ENCODE results near the gene LRCH2.
"Not testable (repeated sequence)": the region's sequence is repeated elsewhere in the genome, so short reads cannot be mapped to it uniquely, and the experiment has no call there.

Gene LRCH2, protein sequence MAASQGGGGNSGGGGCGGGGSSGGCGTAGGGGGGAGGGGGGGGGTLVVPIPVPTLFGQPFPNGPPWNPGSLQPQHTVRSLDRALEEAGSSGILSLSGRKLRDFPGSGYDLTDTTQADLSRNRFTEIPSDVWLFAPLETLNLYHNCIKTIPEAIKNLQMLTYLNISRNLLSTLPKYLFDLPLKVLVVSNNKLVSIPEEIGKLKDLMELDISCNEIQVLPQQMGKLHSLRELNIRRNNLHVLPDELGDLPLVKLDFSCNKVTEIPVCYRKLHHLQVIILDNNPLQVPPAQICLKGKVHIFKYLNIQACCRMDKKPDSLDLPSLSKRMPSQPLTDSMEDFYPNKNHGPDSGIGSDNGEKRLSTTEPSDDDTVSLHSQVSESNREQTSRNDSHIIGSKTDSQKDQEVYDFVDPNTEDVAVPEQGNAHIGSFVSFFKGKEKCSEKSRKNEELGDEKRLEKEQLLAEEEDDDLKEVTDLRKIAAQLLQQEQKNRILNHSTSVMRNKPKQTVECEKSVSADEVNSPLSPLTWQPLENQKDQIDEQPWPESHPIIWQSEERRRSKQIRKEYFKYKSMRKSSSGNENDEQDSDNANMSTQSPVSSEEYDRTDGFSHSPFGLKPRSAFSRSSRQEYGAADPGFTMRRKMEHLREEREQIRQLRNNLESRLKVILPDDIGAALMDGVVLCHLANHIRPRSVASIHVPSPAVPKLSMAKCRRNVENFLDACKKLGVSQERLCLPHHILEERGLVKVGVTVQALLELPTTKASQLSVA

DNA sequence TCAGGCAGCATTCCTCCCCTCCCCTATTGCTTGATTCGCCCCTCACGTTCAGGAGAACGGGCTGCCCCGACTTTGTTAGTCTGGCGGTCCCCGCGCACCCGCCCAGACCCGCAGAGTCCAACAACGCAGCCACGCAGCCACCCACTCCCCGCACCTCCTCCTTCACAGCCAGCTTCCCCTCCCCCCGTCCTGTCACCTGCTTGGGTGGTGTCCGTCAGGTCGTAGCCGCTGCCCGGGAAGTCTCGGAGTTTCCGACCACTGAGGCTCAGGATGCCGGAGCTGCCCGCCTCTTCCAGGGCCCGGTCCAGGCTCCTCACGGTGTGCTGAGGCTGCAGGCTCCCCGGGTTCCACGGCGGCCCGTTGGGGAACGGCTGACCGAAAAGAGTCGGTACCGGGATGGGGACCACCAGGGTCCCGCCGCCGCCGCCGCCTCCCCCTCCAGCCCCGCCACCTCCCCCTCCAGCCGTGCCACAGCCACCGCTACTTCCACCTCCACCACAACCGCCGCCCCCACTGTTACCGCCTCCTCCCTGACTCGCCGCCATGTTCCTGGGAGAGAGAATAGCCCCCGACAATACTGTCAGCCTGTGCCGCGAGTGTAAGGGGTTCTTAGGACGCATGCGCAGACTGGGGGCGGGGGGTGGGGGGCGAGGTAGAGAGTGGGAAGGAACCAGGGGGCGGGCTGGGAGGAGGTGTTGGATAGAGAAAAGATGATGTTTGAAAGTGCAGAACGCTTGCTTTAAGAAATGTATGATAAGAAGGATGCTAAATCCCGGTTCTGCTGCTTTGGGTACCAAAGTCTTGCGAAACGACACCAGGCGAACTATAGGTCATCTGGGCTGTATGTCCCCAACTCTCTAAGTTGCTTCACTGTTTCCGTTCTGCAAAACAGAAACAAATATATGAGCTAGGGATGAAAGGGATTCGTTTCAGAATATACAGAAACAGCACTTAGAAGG is at the start of gene LRCH2:
Gene LRCH2 (minus strand): TSS at position 600 of the 959 bp plus-strand sequence. CDS start 55 bp downstream, at position 545.
- DNase-seq (ENCODE audit: insufficient read length, low spot score) (no peak), FAIRE-seq (no peak)

DNA sequence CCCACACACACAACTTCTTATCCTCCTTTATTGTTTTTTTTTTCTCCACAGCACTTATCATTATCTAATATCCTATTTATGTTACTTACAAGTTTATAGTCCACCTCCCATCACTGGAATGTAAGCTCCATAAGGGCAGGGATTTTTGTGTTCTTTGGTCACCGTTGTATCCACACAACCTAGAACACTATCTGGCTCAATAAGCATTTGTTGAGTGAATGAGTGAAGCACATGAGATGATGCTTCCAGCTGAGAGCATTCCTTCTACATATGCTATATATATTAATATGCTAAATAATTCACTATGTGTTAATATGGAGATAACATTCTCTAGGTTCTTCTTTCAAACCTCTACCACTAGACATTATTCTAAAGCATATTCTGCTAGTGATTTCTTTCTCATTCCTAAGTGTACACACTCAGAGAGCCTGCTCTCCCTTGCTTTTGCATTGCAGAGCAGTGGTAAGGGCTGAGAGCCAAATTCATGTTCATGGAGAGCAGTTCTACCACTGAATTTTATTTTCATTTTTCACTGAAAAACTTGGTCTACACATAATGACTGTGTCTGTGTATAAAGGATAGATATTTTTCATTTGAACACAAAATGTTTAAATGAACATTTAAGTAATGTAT is 35.3 kb upstream of the LRCH2 start:
- DNase-seq (ENCODE audit: insufficient read length, low spot score) (no peak), FAIRE-seq (no peak)

DNA sequence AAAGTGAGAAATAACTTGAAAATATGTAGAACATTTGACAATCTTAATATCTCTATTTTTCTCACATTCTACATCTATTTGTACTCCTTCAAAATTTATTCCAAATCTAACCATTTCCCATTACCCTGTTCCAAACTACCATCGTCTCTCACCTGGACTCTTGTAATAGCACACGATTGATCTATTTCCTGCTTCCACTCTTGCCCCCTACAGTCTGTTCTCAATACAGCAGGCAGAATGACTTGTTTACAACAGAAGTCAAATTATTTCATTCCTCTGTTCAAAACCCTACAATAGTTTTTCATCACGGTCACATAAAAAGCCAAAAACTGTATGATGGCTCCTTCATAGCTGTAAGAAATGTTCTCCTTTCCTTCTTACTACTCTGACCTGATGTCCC is 34.5 kb upstream of the LRCH2 start:
- no peak for DNase-seq (ENCODE audit: insufficient read length, low spot score)
- no peak for FAIRE-seq

DNA sequence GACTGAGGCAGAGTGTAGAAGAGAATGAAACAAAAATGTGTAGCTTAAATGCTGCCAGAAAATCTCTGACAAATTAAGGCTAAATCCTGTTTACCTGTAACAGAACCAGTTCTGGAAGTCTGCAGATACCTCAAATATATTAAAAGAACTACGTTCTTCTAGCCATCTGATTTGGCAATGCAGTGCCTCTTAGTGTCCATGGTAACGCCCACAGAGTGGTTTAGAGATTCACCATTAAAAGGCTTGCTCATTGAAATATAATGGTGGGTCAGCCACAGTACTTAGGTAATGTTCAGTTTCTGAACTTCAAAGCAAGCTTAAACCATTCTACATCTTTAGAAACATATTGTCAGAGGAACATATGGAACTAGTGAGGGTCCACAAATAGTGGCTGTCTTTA is 32.4 kb upstream of the LRCH2 start:
- DNase-seq (ENCODE audit: insufficient read length, low spot score) (no peak), FAIRE-seq (no peak)

DNA sequence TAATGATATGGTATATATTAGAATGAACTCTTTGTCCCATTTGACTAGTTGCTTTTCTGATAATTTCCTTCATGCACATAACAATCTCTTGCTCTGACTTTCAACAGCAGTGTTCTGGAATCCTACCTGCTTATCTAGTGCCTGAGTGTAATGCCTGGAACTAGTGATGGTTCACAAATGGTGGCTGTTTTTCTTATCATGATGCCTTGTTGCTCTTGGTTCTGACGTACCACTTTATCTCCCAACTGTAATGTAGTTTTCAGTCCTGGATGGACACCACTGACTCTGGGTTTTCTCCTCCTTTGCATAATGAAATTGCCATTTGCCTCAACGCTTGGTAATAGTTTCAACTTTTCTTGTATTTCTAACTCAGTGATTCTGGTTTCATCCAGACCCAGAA is 30.1 kb upstream of the LRCH2 start:
- FAIRE-seq (no peak), DNase-seq (ENCODE audit: insufficient read length, low spot score) (no peak)

DNA sequence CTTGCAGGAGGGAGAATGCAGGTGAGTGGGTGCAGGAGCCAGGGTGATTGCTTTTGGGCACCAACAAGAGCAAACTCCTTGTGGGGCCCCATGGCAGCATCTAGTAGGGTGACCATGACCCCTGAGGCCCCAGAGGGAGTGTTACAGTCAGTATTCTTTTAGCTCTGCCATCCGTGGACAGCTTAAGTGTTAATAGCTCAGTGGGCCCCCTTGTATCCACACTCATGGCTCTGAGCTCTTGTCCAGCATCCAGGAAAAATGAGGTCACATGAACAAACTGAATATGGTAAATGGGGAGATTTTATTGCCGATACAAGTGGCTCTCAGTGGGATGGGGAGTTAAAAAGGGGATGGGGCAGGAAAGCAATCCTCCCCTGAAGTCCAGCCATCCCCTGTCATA is 27.3 kb upstream of the LRCH2 start:
- DNase-seq (ENCODE audit: insufficient read length, low spot score) (no peak), FAIRE-seq (no peak)

DNA sequence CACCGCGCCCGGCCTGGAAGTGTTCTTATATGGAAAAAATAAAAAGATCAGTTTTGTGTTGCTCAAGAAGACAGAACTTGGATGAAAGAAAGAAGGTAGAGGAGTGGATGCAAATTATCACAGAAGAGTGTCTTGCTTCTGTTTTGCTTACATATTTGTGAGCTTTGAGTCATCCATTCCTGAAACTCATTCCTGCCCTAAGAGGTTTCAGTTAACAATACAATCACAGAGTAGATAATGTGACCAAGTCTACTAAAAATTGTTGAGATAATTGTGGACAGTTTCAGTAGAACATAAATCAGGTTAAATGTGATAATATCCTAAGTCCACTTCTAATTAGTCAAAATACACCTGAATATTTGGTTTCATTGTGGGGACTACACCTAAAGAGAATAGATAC is 26.4 kb upstream of the LRCH2 start:
- DNase-seq (ENCODE audit: insufficient read length, low spot score) = no peak

DNA sequence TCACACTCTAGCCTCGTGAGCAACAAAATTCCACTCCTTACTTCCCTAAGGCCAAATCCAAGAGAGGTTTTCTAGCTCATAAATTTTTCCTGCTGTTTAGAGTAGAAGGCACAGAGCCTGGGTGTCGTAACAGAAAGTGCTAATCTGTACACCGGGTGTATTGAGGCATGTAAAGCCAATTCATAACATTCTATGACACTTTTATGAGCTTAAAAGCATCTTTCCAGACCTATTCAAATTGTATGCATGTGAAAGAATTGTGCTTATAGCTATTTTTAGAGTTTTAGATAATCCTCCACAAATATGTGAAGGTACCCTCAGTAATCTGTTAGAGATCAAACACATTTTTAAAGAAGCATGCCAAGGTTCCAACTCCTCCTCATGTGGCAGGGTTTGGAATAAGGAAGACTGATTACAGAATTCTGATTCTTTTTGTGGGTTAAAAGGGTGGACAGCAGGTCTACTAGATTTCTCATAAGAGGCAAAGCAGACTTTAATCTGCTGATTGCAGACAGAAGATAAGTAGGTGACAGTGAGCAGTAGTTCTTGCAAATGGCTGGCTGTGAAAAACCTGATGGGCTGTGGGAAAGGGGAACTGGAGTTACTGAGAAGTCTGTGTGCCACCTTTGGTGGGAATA is 25.5 kb upstream of the LRCH2 start:
- FAIRE-seq = no peak
- DNase-seq (ENCODE audit: insufficient read length, low spot score) = no peak

More for the DNA sequence above, 26.4 kb upstream of the LRCH2 start:
- FAIRE-seq = no peak

DNA sequence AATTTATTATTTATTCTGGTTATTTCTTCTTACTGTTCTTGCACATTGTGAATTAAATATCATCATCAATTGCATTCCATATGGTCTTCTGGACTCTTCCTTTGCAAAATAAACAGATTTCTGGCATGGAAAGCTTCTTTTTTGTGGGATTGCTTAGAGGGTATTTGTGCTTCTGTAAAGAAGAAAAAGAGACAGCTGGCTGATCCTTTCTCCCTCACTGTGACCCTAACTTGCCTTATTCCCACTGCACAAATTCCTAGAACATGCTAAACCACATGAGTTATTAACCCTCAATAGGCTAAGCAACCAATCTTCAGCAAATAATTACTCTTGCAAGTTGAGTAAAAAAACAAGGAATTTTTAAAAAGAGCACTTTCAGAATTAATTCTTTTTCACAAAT is 23.8 kb upstream of the LRCH2 start:
- no peak for DNase-seq (ENCODE audit: insufficient read length, low spot score)
- no peak for FAIRE-seq

DNA sequence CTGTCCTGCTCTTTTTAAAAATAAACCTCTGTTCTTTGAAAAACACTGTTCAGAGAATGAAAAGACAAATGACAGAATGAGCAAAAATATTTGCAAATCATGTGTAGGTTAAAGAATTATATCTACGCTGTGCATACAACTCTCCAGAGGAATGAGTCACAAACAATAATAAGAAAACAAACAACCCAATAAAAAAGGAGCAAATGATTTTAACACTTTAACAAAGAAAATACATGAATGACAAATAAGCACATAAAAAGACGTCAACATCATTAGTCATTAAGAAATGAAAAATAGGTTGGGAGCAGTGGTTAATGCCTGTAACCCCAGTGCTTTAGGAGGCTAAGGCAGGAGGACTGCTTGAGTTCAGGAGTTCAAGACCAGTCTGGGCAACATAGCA is 21.1 kb upstream of the LRCH2 start:
- DNase-seq (ENCODE audit: insufficient read length, low spot score) = no peak

DNA sequence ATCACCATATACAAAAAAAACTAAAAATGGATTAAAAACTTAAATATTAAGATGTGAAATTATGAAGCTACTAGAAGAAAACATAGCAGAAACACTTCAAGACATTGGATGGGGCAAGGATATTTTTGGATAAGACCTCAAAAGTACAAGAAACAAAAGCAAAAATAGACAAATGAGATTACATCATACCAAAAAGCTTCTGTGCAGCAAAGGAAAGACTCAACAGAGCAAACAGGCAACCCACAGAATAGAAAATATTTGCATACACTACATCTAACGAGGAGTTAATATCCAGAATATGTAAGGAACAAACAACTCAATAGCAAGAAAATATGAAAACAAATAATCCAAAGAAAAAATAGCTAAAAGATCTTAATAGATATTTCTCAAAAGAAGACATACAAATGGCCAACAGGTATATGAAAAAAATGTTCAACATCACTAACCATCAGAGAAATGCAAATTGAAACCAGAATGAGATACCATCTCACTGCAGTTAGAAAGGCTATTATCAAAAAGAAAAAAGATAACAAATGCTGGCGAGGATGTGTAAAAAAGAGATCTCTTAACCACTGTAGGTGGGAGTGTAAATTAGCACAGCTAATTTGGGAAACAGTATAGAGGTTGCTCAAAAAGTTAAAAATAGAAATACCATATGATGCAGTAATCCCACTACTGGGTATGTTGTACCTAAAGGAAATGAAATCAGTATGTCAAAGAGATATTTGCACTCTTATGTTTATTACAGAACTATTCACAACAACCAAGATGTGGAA is 17.8 kb upstream of the LRCH2 start:
- no peak for DNase-seq (ENCODE audit: insufficient read length, low spot score)

More for the DNA sequence above, 21.1 kb upstream of the LRCH2 start:
- no peak for FAIRE-seq

DNA sequence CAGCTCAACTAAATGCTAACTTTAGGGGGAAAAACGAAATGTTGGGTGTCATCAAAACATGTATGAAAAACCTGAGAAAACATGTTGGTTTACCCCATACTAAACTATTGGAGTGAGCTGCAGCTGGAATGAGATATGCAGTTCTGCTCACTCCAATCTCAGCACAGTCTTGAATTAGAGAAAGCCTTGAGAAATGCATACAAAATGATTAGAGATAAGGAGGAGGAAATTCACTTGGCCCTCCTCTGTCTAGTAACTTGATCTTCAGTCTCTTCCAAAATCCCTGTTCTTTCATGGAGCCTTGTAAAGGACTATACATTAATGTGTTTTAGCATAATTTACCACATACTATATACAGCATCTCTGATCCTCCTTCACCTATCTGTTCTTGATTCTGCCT is 3.2 kb upstream of the LRCH2 start:
- DNase-seq (ENCODE audit: insufficient read length, low spot score) (no peak), FAIRE-seq (no peak)

More for the DNA sequence above, 17.8 kb upstream of the LRCH2 start:
- FAIRE-seq = no peak

DNA sequence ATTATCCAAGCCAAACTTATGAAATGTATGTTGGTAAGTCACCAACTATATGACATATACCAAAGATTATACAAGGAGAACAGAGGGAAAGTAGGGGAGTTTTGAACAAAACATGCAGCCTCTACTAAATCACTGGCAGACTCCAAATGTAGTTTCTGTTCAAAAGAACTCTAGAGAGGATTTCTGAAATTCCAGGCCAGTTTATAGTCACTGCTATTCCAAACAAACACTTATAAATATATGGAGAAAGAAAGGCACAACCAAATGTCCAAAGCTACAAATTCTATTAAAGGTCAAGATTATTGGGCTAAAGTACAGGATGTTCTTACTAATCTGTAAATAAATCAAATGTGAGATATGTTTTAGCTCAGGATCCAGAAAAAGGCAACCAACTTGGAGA is 2.7 kb upstream of the LRCH2 start:
- FAIRE-seq (no peak), DNase-seq (ENCODE audit: insufficient read length, low spot score) (no peak)

DNA sequence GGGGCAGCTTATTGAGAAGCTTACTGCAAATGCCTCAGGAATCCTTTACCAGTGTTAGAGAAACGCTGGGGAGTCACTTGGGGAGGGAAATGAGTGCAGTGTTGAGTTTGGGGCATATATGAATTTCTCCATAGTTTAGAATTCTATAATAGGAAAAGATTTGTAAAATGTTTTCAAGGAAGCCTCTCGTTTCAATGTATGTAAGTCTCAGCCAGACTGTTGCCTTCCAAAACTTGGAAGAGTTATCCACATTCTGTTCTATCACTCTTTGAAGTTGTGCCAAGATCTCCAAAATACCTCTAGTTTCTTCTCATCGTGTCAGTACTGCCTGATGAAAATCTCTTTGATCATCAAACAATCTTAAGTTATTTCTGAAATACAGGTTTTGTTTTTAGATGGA is 565 bp upstream of the LRCH2 start:
- DNase-seq (ENCODE audit: insufficient read length, low spot score) (no peak), FAIRE-seq (no peak)

DNA sequence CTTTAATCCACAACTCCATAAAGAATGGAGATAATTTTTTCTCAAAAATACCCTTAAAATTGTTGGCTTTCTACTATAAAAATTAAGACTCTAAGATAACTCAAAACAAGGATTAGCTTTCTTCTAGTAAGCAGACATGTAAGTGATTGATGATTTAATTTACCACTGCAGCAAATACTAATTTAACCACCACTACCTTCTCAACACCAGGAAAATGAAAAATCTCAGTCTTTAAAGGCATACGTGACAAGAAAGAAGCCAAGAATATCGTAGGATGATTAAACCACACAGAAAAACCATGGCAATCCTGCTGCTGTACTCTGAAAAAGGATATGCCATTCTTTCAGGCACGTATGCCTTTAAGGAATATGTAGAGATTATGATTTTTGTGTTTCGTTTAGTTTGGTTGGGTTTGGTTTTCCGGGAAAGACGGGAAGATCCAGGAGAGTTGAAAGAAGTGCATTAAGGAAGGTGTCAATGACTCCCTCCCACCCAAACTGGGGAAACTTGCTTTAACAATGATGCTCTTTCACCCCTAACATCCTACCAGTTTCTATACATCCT is 881 bp downstream of the LRCH2 start:
- DNase-seq (ENCODE audit: insufficient read length, low spot score) (no peak), FAIRE-seq (no peak)

DNA sequence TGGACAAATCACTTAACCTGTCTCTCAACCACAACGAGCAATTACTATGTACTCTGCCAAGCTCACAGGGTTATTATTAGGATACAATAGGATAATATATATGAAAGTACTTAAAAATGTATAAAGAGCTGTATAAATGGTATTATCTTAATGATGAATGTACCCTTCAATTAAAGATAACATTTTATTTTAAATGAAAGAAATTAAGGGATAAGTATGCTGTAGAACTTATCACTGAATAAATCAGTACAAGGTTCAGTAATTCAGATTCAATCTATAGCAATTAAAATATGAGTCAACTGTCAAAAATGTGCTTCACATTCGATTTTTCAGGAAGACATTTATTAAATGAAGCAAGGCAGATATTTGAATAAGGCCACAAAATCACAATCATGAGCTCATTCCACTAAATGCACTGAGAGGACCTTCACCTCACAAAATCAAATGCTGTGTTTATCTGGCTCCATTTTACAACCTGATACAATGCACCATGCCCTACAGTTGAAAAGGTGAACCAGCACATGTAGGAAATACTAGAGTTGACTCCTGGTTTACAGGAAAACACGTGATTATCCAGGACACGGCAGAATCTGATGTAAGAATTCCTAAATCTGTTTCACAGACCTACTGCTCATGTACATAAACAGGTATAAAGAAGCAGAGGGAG is 4.4 kb downstream of the LRCH2 start:
- DNase-seq (ENCODE audit: insufficient read length, low spot score) (no peak), FAIRE-seq (no peak)

DNA sequence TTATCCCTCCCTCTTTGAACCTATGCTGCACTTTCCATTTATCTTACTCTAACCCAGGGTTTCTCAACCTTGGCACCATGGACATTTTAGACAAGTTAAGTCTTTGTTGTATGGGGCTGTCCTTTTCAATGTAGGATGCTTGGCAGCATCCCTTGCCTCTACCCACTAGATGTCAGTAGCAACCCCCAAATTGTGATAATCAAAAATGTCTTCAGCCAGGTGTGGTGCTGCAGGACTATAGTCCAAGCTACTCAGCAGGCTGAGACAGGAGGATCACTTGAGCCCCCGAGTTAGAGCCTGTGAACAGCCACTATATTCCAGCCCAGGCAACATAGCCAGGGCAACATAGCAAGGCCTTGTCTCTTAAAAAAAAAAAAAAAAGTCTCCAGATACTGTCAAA is 7.0 kb downstream of the LRCH2 start:
- DNase-seq (ENCODE audit: insufficient read length, low spot score) = no peak
- FAIRE-seq = no peak

DNA sequence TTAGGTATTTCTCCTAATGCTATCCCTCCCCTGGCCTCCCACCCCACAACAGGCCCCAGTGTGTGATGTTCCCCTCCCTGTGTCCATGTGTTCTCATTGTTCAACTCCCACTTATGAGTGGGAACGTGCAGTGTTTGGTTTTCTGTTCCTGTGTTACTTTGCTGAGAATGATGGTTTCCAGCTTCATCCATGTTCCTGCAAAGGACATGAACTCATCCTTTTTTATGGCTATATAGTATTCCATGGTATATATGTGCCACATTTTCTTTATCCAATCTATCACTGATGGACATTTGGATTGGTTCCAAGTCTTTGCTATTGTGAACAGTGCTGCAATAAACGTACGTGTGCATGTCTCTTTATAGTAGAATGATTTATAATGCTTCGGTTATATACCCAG is 16.6 kb downstream of the LRCH2 start:
- FAIRE-seq; DNase-seq (ENCODE audit: insufficient read length, low spot score): not testable (repeated sequence)

Data from GM19239 (cell line).